Stimulated activated CD4-positive, alpha-beta T cell treated with anti-CD3 and anti-CD28 coated beads, Interleukin-1b, Interleukin-23, amount 100 ng/mL, for 24 hours (primary cell): ENCODE measurements around the gene ITGAX.

ENCODE experiments used
- DNase-seq, 4 experiments: peaks; one replicate each; pipeline ENCODE4 v3.0.0-alpha.2; 2020; ENCODE audit warnings: low read depth in 4 of 4, low spot score in 1 of 4

Gene ITGAX

GRCh38 chr16:31348579-31348978, 6.4 kb upstream of the ITGAX start:
- no peak for DNase-seq

- no peak for DNase-seq
These were observed 4.5 kb upstream of the ITGAX start for GRCh38 chr16:31350275-31351005.

- no peak for DNase-seq
These were observed 3.6 kb upstream of the ITGAX start for GRCh38 chr16:31351246-31351941.

- no peak for DNase-seq
These were observed 3.0 kb upstream of the ITGAX start for GRCh38 chr16:31351942-31352325.

- no peak for DNase-seq
These were observed 2.4 kb upstream of the ITGAX start for GRCh38 chr16:31352376-31353115.

GRCh38 chr16:31355431-31356100, 590 bp downstream of the ITGAX start:
- no peak for DNase-seq

- DNase-seq = no peak
These were observed 1.8 kb downstream of the ITGAX start for GRCh38 chr16:31356566-31357323.

- DNase-seq = no peak
These were observed 2.5 kb downstream of the ITGAX start for GRCh38 chr16:31357324-31358109.

- DNase-seq = no peak
These were observed 5.3 kb downstream of the ITGAX start for GRCh38 chr16:31360251-31360650.

- no peak for DNase-seq
These were observed 6.5 kb downstream of the ITGAX start for GRCh38 chr16:31361201-31362110.

GRCh38 chr16:31362476-31363405, 7.8 kb downstream of the ITGAX start:
- no peak for DNase-seq

GRCh38 chr16:31363721-31364120, 8.7 kb downstream of the ITGAX start:
- DNase-seq = no peak

GRCh38 chr16:31364421-31364820, 9.4 kb downstream of the ITGAX start:
- no peak for DNase-seq

GRCh38 chr16:31365131-31365865, 10.3 kb downstream of the ITGAX start:
- DNase-seq = no peak

GRCh38 chr16:31367853-31368252, 12.9 kb downstream of the ITGAX start:
- DNase-seq = no peak

- DNase-seq = no peak
These were observed 16.0 kb downstream of the ITGAX start for GRCh38 chr16:31371008-31371407.
